Measurements from ENCODE around the gene HNRNPU. TPM values are rescaled to one million over a fixed set of nuclear protein-coding genes. Genes with fewer than 3 reads are reported as not detected.

HNRNPU gene
- total RNA-seq, 4 donors from 2014 or later, result 325 to 565 (median 451) TPM

- DNase-seq (ENCODE audit: low spot score), result no peak
- ATAC-seq (ENCODE audit: low FRiP score), result no peak
- no peak for TF ChIP-seq CTCF (IDR thresholded peaks at IDR 0.05)
Measured at GRCh38 chr1:244840219-244840794, 24.0 kb downstream of the HNRNPU start.

GRCh38 chr1:244839656-244840055 is 24.7 kb downstream of the HNRNPU start:
- ATAC-seq (ENCODE audit: low FRiP score), result no peak
- no peak for DNase-seq (ENCODE audit: low spot score)
- TF ChIP-seq CTCF (IDR thresholded peaks at IDR 0.05), result no peak

- no peak for TF ChIP-seq CTCF (IDR thresholded peaks at IDR 0.05)
- no peak for ATAC-seq (ENCODE audit: low FRiP score)
- no peak for DNase-seq (ENCODE audit: low spot score)
Measured at GRCh38 chr1:244837597-244838258, 26.6 kb downstream of the HNRNPU start.

- no peak for TF ChIP-seq CTCF (IDR thresholded peaks at IDR 0.05)
- ATAC-seq (ENCODE audit: low FRiP score) (no peak), DNase-seq (ENCODE audit: low spot score) (no peak)
Measured at GRCh38 chr1:244836584-244836983, 27.8 kb downstream of the HNRNPU start.

- DNase-seq (ENCODE audit: low spot score) (no peak), ATAC-seq (ENCODE audit: low FRiP score) (peak; percentile 10)
- no peak for TF ChIP-seq CTCF (IDR thresholded peaks at IDR 0.05)
Measured at GRCh38 chr1:244836135-244836521, 28.2 kb downstream of the HNRNPU start.

GRCh38 chr1:244835276-244836134 is 28.8 kb downstream of the HNRNPU start, which contains the start of gene COX20:
Gene COX20, plus strand, starts transcription at chr1:244835658. Its CDS starts 57 bp downstream, at chr1:244835715.
- DNase-seq (ENCODE audit: low spot score) (peak; percentile 58), ATAC-seq (ENCODE audit: low FRiP score) (peak; percentile 88)
- TF ChIP-seq CTCF (IDR thresholded peaks at IDR 0.05), result no peak

All from omental fat pad (tissue), 4 donors.